GM12891 (cell line): Measurements from ENCODE around the gene FBN1.

Experiments used
- POLR2A ChIP-seq: IDR thresholded peaks from 2 replicates; pipeline ENCODE4 v1.6.1; 2011; ENCODE audit warnings: low read depth, low read length, control low read depth
- POLR2AphosphoS5 ChIP-seq: IDR thresholded peaks from 2 replicates; pipeline ENCODE4 v1.6.1; 2011; ENCODE audit warnings: low read depth, low read length, control low read depth
- TAF1 ChIP-seq: IDR thresholded peaks from 2 replicates; pipeline ENCODE4 v1.6.1; 2011; ENCODE audit warnings: low read depth, low read length, control low read depth

DNA sequence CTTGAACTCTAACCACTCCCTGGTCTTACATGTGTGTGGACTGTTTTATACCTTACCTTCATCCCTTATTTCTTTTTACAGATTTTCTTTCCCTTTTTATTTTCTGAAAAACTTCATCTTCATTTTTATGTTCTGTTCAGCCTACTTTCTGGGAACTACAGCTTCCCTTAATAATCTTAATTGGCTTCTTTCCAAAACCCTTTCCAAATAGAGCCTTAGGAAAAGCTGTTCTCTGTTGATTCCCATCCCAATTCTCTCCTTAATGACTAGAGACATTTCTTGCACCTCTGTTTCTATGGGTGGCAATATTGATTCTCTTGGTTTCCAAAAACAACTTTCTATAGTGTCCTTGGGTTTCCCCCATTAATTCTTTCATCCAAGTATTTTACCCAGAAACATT, 179.4 kb downstream of the FBN1 start:
- TF ChIP-seq POLR2A, result no peak
- TF ChIP-seq TAF1, result no peak
- no peak for TF ChIP-seq POLR2AphosphoS5
